Transverse colon (tissue), 3 donors: ENCODE data around the gene CTAGE15.
"Not testable (repeated sequence)": the region's sequence is repeated elsewhere in the genome, so short reads cannot be mapped to it uniquely, and the experiment has no call there.

Source experiments
- EP300 ChIP-seq: sonication (generic); formaldehyde crosslinking; IDR thresholded peaks from one replicate; pipeline ENCODE4 v1.6.1; 2017; ENCODE audit warnings: antibody characterized with exemption, low read depth
- POLR2A ChIP-seq: fragments of 450-650 bp; IDR thresholded peaks from one replicate; pipeline ENCODE4 v1.6.1; 2016; ENCODE audit warnings: antibody characterized with exemption, mild to moderate bottlenecking, moderate library complexity
- TF ChIP-seq, protein P1 (sequence below), 5 experiments: fragments of 200-600 bp in 3 of 5; fragments of 450-650 bp in 2 of 5; sonication (generic) in 3 of 5; IDR thresholded peaks; 1 replicate in 2 of 5; 2 replicates in 3 of 5; pipeline ENCODE4 v1.5.1; 2016 to 2017; ENCODE audit warnings: antibody characterized with exemption in 5 of 5, inconsistent platforms in 3 of 5, mild to moderate bottlenecking in 2 of 5, moderate library complexity in 1 of 5

GRCh38 chr7:143555968-143556367 is 15.6 kb upstream of the CTAGE15 start:
- not testable (repeated sequence) for TF ChIP-seq EP300, POLR2A
- TF ChIP-seq, protein P1, sequence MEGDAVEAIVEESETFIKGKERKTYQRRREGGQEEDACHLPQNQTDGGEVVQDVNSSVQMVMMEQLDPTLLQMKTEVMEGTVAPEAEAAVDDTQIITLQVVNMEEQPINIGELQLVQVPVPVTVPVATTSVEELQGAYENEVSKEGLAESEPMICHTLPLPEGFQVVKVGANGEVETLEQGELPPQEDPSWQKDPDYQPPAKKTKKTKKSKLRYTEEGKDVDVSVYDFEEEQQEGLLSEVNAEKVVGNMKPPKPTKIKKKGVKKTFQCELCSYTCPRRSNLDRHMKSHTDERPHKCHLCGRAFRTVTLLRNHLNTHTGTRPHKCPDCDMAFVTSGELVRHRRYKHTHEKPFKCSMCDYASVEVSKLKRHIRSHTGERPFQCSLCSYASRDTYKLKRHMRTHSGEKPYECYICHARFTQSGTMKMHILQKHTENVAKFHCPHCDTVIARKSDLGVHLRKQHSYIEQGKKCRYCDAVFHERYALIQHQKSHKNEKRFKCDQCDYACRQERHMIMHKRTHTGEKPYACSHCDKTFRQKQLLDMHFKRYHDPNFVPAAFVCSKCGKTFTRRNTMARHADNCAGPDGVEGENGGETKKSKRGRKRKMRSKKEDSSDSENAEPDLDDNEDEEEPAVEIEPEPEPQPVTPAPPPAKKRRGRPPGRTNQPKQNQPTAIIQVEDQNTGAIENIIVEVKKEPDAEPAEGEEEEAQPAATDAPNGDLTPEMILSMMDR (IDR thresholded peaks at IDR 0.05), result not testable (repeated sequence)
